ENCODE results near the gene GPSM1. TPM values are rescaled to one million over a fixed set of nuclear protein-coding genes. Genes with fewer than 3 reads are reported as not detected.

The GPSM1 gene
- total and polyA plus RNA-seq, 2 experiments from 2014 or later, result 58.5 to 116 TPM

DNA sequence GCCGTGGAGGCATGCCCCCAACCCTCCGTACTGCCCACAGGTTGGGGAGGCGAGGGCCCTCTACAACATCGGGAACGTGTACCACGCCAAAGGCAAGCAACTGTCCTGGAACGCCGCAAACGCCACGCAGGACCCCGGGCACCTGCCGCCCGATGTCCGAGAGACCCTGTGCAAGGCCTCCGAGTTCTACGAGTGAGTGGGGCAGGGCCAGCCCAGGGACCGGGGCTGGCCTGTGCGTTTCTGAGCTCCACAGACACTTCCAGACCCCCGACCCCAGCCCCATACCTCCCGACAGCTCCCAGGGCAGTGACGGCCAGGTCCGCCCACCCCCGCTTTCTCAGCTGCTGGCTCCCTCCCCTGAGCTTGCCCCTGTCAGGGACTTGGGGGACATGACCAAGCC, 9.5 kb downstream of the GPSM1 start:
- H3K9me3 ChIP-seq (ENCODE audit: low read depth), result no peaks in the 10 kb centered on the region
- no peak overlapping the region for H3K27ac ChIP-seq
- DNase-seq (ENCODE audit: low read depth in 1 of 2, low spot score in 1 of 2), result no peak
- no peak overlapping the region for H3K4me3 ChIP-seq
- H3K4me1 ChIP-seq (ENCODE audit: low read depth), result no peaks in the 10 kb centered on the region
- H3K36me3 ChIP-seq, result peaks cover 6% of the 10 kb centered on the region
- TF ChIP-seq, protein P1, sequence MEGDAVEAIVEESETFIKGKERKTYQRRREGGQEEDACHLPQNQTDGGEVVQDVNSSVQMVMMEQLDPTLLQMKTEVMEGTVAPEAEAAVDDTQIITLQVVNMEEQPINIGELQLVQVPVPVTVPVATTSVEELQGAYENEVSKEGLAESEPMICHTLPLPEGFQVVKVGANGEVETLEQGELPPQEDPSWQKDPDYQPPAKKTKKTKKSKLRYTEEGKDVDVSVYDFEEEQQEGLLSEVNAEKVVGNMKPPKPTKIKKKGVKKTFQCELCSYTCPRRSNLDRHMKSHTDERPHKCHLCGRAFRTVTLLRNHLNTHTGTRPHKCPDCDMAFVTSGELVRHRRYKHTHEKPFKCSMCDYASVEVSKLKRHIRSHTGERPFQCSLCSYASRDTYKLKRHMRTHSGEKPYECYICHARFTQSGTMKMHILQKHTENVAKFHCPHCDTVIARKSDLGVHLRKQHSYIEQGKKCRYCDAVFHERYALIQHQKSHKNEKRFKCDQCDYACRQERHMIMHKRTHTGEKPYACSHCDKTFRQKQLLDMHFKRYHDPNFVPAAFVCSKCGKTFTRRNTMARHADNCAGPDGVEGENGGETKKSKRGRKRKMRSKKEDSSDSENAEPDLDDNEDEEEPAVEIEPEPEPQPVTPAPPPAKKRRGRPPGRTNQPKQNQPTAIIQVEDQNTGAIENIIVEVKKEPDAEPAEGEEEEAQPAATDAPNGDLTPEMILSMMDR (IDR thresholded peaks at IDR 0.05; ENCODE audit: low read depth, low read length), result no peak
- H3K27me3 ChIP-seq, result no peaks in the 10 kb centered on the region

DNA sequence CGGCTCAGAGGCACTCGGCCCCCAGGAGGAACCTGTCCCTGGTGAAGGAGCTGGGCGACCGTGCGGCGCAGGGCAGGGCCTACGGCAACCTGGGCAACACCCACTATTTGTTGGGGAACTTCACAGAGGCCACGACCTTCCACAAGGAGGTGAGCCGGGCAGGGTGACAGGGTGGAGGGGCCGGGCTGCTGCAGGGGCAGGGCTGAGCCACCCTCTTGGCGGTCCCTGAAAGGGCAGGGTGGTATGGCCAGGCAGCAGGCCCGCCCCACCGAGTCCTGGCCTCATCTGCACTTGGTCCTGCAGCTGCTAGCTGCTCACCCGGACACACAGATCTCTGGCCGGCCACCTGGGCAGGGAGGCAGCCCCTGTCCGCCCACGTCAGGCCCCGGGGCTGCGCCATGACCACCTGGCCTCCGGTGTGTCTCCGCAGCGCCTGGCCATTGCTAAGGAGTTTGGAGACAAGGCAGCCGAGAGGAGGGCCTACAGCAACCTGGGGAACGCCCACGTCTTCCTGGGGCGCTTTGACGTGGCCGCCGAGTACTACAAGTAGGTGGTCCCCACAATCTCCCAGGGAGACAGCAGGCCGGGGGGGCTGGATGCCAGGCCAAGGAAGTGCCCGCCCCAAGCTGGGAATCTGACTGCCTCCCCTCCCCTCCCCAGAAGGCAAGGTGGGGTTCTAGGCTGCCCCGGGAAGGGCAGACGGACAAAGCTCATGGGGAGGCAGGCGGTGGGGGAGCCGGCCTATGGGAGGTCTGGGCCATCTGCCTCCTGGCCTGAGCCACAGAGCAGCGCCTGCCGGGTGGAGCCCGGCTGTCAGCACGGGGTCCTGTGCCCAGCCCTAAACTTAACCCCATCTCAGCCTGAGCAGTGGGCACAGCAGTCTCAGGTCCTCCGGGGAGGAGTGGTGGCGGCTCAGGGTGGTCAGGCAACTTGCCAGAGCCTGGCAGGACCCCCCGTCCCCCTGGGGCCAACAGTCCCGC, 10.4 kb downstream of the GPSM1 start:
- H3K4me1 ChIP-seq (ENCODE audit: low read depth), result peaks cover 3% of the 10 kb centered on the region
- H3K27ac ChIP-seq, result no peak overlapping the region
- H3K27me3 ChIP-seq, result no peaks in the 10 kb centered on the region
- peaks cover 6% of the 10 kb centered on the region for H3K36me3 ChIP-seq
- no peaks in the 10 kb centered on the region for H3K9me3 ChIP-seq (ENCODE audit: low read depth)
- no peak for DNase-seq (ENCODE audit: low read depth in 1 of 2, low spot score in 1 of 2)
- no peak overlapping the region for H3K4me3 ChIP-seq
- TF ChIP-seq, protein P1 (IDR thresholded peaks at IDR 0.05; ENCODE audit: low read depth, low read length), result no peak

DNA sequence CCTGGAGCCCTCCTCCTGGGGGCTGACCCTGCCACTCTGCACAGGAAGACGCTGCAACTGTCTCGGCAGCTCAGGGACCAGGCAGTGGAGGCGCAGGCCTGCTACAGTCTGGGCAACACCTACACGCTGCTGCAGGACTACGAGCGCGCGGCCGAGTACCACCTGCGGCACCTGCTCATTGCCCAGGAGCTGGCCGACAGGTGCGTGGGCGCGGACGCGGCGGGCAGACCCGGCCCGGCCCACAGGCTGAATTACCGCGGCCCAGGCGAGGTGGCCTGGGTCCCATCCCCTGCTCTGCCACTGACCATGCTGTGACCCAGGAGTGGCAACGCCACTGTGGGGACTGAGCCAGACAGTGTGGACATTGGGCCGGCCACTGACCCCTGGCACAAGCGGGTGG, 11.2 kb downstream of the GPSM1 start:
- H3K9me3 ChIP-seq (ENCODE audit: low read depth), result no peaks in the 10 kb centered on the region
- DNase-seq (ENCODE audit: low read depth in 1 of 2, low spot score in 1 of 2), result no peak
- peak overlapping the region; percentile 52 for H3K27ac ChIP-seq
- TF ChIP-seq, protein P1 (IDR thresholded peaks at IDR 0.05; ENCODE audit: low read depth, low read length), result no peak
- peaks cover 9% of the 10 kb centered on the region for H3K4me1 ChIP-seq (ENCODE audit: low read depth)
- H3K36me3 ChIP-seq, result peaks cover 6% of the 10 kb centered on the region
- no peak overlapping the region for H3K4me3 ChIP-seq
- no peaks in the 10 kb centered on the region for H3K27me3 ChIP-seq

DNA sequence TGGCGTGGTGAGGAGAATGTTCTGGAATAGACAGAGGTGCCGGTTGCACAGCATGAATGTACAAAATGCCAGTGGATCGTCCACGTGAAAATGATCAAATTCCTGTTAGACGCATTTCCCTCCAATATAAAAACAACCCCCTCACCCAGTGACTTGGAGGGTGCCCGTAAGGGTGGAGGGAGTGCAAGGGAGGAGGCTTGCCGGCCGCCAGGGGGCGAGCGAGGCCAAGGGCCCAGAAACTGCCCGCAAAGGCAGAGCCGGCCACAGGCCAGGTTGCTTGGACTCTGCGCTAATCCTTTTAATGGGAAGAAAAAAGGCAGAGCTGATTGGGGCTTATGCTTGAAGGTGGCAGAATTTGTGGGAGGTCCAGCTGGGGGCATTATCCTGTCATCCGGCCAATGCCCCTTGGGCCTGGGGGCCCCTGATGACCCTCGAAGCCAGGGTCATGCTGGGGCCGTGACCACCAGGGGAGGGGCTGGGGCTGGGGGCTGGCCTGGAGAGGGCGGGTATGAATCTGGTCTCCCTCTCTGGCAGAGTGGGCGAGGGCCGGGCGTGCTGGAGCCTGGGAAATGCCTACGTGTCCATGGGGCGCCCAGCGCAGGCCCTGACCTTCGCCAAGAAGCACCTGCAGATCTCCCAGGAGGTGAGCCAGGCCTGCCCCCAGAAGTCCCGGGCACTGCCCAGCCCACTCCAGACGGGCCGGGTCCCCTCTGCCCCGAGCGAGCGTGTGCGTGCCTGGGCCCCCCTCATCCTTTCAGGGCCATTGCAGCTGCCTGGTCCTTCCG, 12.0 kb downstream of the GPSM1 start:
- Histone ChIP-seq H3K36me3 (peaks cover 6% of the 10 kb centered on the region), H3K27ac (peak overlapping the region; percentile 52), H3K4me3 (no peak overlapping the region), H3K4me1 (ENCODE audit: low read depth) (peaks cover 9% of the 10 kb centered on the region), H3K9me3 (ENCODE audit: low read depth) (no peaks in the 10 kb centered on the region), H3K27me3 (no peaks in the 10 kb centered on the region)
- DNase-seq (ENCODE audit: low read depth in 1 of 2, low spot score in 1 of 2), result peak; percentile 70 to 84
- TF ChIP-seq, protein P1 (IDR thresholded peaks at IDR 0.05; ENCODE audit: low read depth, low read length), result peak; percentile 89

DNA sequence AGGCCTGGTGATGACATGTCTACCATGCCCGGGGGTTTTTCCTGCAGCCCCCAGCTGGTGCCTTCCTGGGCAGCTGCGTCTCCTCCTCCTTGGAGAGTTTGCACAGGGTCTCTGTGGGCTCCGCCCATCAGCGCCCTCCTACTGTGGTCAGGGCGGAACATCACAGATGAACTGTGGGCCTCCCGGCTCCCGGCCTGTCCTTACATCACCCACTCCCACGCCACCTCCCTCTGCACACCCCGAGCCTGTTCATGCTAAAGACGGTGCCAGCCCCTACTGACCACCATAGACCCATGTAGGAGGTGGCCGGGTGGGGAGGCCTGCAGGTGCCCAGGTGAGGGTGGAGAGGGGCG, 12.6 kb downstream of the GPSM1 start:
- Histone ChIP-seq H3K27ac (no peak overlapping the region), H3K36me3 (peaks cover 6% of the 10 kb centered on the region), H3K9me3 (ENCODE audit: low read depth) (no peaks in the 10 kb centered on the region), H3K4me3 (no peak overlapping the region), H3K27me3 (no peaks in the 10 kb centered on the region), H3K4me1 (ENCODE audit: low read depth) (peaks cover 9% of the 10 kb centered on the region)
- TF ChIP-seq, protein P1 (IDR thresholded peaks at IDR 0.05; ENCODE audit: low read depth, low read length), result no peak
- DNase-seq (ENCODE audit: low read depth in 1 of 2, low spot score in 1 of 2), result no peak
